ENCODE results near the gene DLD. TPM values are rescaled to one million over a fixed set of nuclear protein-coding genes. Genes with fewer than 3 reads are reported as not detected.

The DLD gene
- total and polyA plus RNA-seq, 2 of the 13 experiments (the other 11 are each of a cell fraction or from before 2014, with no cell fraction given), result 56.8 to 95.2 TPM

DNA sequence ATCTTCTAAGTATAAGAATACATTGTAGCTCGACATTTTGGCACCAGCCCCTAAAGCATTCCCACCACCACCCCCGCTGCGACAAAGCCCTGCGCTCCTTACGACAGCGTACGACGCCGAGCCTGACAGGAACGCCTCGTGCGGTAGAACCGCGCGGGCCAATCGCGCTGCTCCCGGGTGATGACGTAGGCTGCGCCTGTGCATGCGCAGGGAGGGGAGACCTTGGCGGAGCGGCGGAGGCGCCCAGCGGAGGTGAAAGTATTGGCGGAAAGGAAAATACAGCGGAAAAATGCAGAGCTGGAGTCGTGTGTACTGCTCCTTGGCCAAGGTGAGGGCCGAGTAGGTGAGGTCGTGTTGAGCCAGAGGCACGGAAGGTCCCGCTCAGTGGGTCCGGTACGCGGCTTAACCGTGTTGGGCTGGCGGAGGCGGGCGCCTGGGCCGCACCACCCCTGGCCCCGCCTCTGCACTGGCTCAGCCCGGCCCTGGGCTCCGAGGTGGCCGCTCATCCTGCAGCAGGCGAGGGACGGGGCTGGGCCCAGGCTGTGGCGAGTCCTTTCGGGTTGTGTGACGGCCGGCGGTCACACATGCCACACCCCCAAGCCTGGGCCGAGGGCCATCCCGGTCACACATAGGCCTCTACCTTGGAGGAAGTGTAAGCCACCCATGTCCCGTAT is at the start of gene DLD (continued):
- TF ChIP-seq, protein P1, sequence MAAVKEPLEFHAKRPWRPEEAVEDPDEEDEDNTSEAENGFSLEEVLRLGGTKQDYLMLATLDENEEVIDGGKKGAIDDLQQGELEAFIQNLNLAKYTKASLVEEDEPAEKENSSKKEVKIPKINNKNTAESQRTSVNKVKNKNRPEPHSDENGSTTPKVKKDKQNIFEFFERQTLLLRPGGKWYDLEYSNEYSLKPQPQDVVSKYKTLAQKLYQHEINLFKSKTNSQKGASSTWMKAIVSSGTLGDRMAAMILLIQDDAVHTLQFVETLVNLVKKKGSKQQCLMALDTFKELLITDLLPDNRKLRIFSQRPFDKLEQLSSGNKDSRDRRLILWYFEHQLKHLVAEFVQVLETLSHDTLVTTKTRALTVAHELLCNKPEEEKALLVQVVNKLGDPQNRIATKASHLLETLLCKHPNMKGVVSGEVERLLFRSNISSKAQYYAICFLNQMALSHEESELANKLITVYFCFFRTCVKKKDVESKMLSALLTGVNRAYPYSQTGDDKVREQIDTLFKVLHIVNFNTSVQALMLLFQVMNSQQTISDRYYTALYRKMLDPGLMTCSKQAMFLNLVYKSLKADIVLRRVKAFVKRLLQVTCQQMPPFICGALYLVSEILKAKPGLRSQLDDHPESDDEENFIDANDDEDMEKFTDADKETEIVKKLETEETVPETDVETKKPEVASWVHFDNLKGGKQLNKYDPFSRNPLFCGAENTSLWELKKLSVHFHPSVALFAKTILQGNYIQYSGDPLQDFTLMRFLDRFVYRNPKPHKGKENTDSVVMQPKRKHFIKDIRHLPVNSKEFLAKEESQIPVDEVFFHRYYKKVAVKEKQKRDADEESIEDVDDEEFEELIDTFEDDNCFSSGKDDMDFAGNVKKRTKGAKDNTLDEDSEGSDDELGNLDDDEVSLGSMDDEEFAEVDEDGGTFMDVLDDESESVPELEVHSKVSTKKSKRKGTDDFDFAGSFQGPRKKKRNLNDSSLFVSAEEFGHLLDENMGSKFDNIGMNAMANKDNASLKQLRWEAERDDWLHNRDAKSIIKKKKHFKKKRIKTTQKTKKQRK (IDR thresholded peaks at IDR 0.05; ENCODE audit: low read length), result no peak
- TF ChIP-seq, protein P2, sequence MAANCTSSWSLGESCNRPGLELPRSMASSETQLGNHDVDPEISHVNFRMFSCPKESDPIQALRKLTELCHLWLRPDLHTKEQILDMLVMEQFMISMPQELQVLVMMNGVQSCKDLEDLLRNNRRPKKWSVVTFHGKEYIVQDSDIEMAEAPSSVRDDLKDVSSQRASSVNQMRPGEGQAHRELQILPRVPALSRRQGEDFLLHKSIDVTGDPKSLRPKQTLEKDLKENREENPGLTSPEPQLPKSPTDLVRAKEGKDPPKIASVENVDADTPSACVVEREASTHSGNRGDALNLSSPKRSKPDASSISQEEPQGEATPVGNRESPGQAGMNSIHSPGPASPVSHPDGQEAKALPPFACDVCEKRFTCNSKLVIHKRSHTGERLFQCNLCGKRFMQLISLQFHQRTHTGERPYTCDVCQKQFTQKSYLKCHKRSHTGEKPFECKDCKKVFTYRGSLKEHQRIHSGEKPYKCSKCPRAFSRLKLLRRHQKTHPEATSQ (CRISPR knock-in tag; IDR thresholded peaks at IDR 0.05; ENCODE audit: borderline replicate concordance), result 0 out of 2 replicates have a peak, but pooled peaks have one; percentile 51
- TF ChIP-seq ZNF12 (CRISPR knock-in tag; IDR thresholded peaks at IDR 0.05) (peak; percentile 17; the same call in 1 of the 2 replicates), ZIK1 (CRISPR knock-in tag; IDR thresholded peaks at IDR 0.05; ENCODE audit: borderline replicate concordance, low read depth) (peak; percentile 77; the same call in 1 of the 2 replicates), ZNF644 (CRISPR knock-in tag; IDR thresholded peaks at IDR 0.05; ENCODE audit: low read depth) (no peak), CCDC6 (CRISPR knock-in tag; IDR thresholded peaks at IDR 0.05) (no peak; the same call in 1 of the 2 replicates), ZBTB21 (CRISPR knock-in tag; IDR thresholded peaks at IDR 0.05) (peak; percentile 90), NKX3-1 (CRISPR knock-in tag; IDR thresholded peaks at IDR 0.05) (peak; percentile 58), ZNF337 (CRISPR knock-in tag; IDR thresholded peaks at IDR 0.05; ENCODE audit: borderline replicate concordance, low read depth) (0 out of 2 replicates have a peak, but pooled peaks have one; percentile 42), TEAD2 (CRISPR knock-in tag; IDR thresholded peaks at IDR 0.05) (0 out of 2 replicates have a peak, but pooled peaks have one; percentile 23), ATF1 (CRISPR knock-in tag; IDR thresholded peaks at IDR 0.05) (peak; percentile 93), KDM1A (CRISPR knock-in tag; IDR thresholded peaks at IDR 0.05) (no peak)
- TF ChIP-seq, protein P3, sequence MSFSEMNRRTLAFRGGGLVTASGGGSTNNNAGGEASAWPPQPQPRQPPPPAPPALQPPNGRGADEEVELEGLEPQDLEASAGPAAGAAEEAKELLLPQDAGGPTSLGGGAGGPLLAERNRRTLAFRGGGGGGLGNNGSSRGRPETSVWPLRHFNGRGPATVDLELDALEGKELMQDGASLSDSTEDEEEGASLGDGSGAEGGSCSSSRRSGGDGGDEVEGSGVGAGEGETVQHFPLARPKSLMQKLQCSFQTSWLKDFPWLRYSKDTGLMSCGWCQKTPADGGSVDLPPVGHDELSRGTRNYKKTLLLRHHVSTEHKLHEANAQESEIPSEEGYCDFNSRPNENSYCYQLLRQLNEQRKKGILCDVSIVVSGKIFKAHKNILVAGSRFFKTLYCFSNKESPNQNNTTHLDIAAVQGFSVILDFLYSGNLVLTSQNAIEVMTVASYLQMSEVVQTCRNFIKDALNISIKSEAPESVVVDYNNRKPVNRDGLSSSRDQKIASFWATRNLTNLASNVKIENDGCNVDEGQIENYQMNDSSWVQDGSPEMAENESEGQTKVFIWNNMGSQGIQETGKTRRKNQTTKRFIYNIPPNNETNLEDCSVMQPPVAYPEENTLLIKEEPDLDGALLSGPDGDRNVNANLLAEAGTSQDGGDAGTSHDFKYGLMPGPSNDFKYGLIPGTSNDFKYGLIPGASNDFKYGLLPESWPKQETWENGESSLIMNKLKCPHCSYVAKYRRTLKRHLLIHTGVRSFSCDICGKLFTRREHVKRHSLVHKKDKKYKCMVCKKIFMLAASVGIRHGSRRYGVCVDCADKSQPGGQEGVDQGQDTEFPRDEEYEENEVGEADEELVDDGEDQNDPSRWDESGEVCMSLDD (CRISPR knock-in tag; IDR thresholded peaks at IDR 0.05; ENCODE audit: borderline replicate concordance), result 0 out of 2 replicates have a peak, but pooled peaks have one; percentile 46
- TF ChIP-seq, protein P4, sequence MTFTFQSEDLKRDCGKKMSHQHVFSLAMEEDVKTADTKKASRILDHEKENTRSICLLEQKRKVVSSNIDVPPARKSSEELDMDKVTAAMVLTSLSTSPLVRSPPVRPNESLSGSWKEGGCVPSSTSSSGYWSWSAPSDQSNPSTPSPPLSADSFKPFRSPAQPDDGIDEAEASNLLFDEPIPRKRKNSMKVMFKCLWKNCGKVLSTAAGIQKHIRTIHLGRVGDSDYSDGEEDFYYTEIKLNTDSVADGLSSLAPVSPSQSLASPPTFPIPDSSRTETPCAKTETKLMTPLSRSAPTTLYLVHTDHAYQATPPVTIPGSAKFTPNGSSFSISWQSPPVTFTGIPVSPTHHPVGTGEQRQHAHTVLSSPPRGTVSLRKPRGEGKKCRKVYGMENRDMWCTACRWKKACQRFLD (CRISPR knock-in tag; IDR thresholded peaks at IDR 0.05; ENCODE audit: borderline replicate concordance), result peak; percentile 34; the same call in 1 of the 2 replicates
- TF ChIP-seq, protein P5, sequence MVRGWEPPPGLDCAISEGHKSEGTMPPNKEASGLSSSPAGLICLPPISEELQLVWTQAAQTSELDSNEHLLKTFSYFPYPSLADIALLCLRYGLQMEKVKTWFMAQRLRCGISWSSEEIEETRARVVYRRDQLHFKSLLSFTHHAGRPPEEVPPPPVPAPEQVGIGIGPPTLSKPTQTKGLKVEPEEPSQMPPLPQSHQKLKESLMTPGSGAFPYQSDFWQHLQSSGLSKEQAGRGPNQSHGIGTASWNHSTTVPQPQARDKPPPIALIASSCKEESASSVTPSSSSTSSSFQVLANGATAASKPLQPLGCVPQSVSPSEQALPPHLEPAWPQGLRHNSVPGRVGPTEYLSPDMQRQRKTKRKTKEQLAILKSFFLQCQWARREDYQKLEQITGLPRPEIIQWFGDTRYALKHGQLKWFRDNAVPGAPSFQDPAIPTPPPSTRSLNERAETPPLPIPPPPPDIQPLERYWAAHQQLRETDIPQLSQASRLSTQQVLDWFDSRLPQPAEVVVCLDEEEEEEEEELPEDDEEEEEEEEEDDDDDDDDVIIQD (CRISPR knock-in tag; IDR thresholded peaks at IDR 0.05; ENCODE audit: low read depth), result 0 out of 2 replicates have a peak, but pooled peaks have one; percentile 14
- TF ChIP-seq, protein P6, sequence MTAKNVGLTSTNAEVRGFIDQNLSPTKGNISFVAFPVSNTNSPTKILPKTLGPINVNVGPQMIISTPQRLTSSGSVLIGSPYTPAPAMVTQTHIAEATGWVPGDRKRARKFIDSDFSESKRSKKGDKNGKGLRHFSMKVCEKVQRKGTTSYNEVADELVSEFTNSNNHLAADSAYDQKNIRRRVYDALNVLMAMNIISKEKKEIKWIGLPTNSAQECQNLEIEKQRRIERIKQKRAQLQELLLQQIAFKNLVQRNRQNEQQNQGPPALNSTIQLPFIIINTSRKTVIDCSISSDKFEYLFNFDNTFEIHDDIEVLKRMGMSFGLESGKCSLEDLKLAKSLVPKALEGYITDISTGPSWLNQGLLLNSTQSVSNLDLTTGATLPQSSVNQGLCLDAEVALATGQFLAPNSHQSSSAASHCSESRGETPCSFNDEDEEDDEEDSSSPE (CRISPR knock-in tag; IDR thresholded peaks at IDR 0.05), result peak; percentile 78

Data from HepG2 (cell line).